ENCODE data around the gene MAB21L3.

DNA sequence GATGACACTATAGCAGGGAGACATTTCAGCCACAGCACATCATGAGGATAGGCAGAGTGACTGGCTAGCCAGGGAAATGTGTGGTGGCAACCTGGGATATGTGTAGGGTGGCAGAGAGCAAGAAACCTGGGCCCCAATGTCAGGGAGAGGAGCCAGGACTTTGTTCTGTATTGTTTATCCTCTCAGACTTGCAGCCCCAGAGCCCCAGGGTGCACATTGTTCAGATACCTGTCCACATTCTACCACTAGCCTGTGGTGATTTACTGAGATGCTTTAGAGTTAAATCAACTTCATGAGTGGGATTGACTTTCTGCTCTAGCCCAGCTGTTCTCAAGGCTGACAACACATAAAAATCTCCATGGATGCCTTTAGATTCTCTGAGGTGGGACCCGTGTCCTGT lies 61.5 kb downstream of the MAB21L3 start:
- TF ChIP-seq CTCF (IDR thresholded peaks at IDR 0.05) (no peak), POLR2A (IDR thresholded peaks at IDR 0.05) (no peak)
